HPDE6-E6E7 (cell line): ENCODE measurements around the gene SPINT4.

Source experiments
- DNase-seq: peaks from one replicate; pipeline ENCODE4 v3.0.0; 2011; ENCODE audit warnings: missing footprints; ENCODE audit errors: extremely low spot score

SPINT4 gene

GRCh38 chr20:45765307-45765875 is 43.2 kb downstream of the SPINT4 start:
- DNase-seq, result no peak

- no peak for DNase-seq
Measured at GRCh38 chr20:45765980-45766379, 43.8 kb downstream of the SPINT4 start.

- no peak for DNase-seq
Measured at GRCh38 chr20:45768479-45768878, 46.3 kb downstream of the SPINT4 start.

GRCh38 chr20:45771182-45771759 is 49.1 kb downstream of the SPINT4 start:
- peak; percentile 79 for DNase-seq

- DNase-seq, result no peak
Measured at GRCh38 chr20:45772693-45773092, 50.5 kb downstream of the SPINT4 start.

GRCh38 chr20:45774945-45775344 is 52.8 kb downstream of the SPINT4 start:
- no peak for DNase-seq

- DNase-seq, result no peak
Measured at GRCh38 chr20:45775411-45775810, 53.3 kb downstream of the SPINT4 start.
